OCI-LY7 (cell line): ENCODE data around the gene PTPMT1.

ENCODE experiments used
- EZH2phosphoT487 ChIP-seq: fragments of 200-600 bp; sonication (generic); IDR thresholded peaks from 2 replicates; pipeline ENCODE4 v1.6.1; 2018; ENCODE audit warnings: low read depth, borderline replicate concordance, mild to moderate bottlenecking, mixed run types, antibody characterized with exemption, low read length, moderate library complexity, mixed read lengths
- TF ChIP-seq, protein P1 (sequence below): fragments of 200-600 bp; sonication (generic); conservative IDR thresholded peaks from 2 replicates; pipeline ENCODE4 v1.5.1; 2014; ENCODE audit warnings: mild to moderate bottlenecking, antibody characterized with exemption, low read length, moderate library complexity, mixed read lengths

- TF ChIP-seq, protein P1, sequence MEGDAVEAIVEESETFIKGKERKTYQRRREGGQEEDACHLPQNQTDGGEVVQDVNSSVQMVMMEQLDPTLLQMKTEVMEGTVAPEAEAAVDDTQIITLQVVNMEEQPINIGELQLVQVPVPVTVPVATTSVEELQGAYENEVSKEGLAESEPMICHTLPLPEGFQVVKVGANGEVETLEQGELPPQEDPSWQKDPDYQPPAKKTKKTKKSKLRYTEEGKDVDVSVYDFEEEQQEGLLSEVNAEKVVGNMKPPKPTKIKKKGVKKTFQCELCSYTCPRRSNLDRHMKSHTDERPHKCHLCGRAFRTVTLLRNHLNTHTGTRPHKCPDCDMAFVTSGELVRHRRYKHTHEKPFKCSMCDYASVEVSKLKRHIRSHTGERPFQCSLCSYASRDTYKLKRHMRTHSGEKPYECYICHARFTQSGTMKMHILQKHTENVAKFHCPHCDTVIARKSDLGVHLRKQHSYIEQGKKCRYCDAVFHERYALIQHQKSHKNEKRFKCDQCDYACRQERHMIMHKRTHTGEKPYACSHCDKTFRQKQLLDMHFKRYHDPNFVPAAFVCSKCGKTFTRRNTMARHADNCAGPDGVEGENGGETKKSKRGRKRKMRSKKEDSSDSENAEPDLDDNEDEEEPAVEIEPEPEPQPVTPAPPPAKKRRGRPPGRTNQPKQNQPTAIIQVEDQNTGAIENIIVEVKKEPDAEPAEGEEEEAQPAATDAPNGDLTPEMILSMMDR: peak; percentile 88
- no peak for TF ChIP-seq EZH2phosphoT487
Observed at GRCh38 chr11:47616726-47617416, 51.5 kb downstream of the PTPMT1 start.
